PC-3 (cell line): ENCODE data around the gene DNAH10. TPM values are rescaled to one million over a fixed set of nuclear protein-coding genes. Genes with fewer than 3 reads are reported as not detected.

ENCODE experiments used
- ATAC-seq: fragments of 200-7000 bp; cut with Tn5 transposase; 2 replicates; pipeline ENCODE4 v1.9.1; 2020; ENCODE audit warnings: mild to moderate bottlenecking, moderate library complexity
- BruUV-seq: library from RNA; stranded (reverse); fragments of 400-500 nt; replicated peaks from 2 replicates; lab custom pipeline; 2021; lab: Mats Ljungman, UMichigan
- CTCF ChIA-PET: fragments of 300-600 bp; sonication (Branson Sonifier 250); formaldehyde crosslinking; loops from one replicate; lab custom pipeline; 2022; ENCODE audit warnings: antibody characterized with exemption; lab: Charles Lee
- POLR2A ChIA-PET: fragments of 300-600 bp; sonication (Branson Sonifier 250); formaldehyde crosslinking; loops from one replicate; lab custom pipeline; 2022; ENCODE audit warnings: antibody characterized with exemption; ENCODE audit not compliant: unreplicated experiment; lab: Charles Lee
- DNase-seq: peaks from one replicate; pipeline ENCODE4 v3.0.0-alpha.2; 2015
- H2AFZ ChIP-seq: fragments of 300-600 bp; sonication (generic); 2 replicates; pipeline ENCODE4 v1.6.0; 2016; ENCODE audit warnings: antibody characterized with exemption, low read length
- H3F3A ChIP-seq: fragments of 300-600 bp; sonication (generic); one replicate; pipeline ENCODE4 v1.6.0; 2017; ENCODE audit warnings: antibody characterized with exemption, low read length, control low read depth, mild to moderate bottlenecking; ENCODE audit not compliant: unreplicated experiment
- H3K27ac ChIP-seq: fragments of 300-600 bp; sonication (generic); 2 replicates; pipeline ENCODE4 v1.5.1; 2016; ENCODE audit warnings: mild to moderate bottlenecking, low read length
- H3K27me3 ChIP-seq: fragments of 300-600 bp; sonication (generic); 2 replicates; pipeline ENCODE4 v1.6.1; 2016; ENCODE audit warnings: low read length, mixed read lengths
- H3K36me3 ChIP-seq: fragments of 300-600 bp; sonication (generic); 2 replicates; pipeline ENCODE4 v1.6.1; 2016; ENCODE audit warnings: low read depth, mixed run types, low read length, mixed read lengths
- H3K4me1 ChIP-seq: fragments of 300-600 bp; sonication (generic); 2 replicates; pipeline ENCODE4 v1.5.1; 2016; ENCODE audit warnings: low read length; ENCODE audit not compliant: insufficient read depth
- H3K4me2 ChIP-seq: fragments of 300-600 bp; sonication (generic); 2 replicates; pipeline ENCODE4 v1.6.0; 2016; ENCODE audit warnings: low read length
- H3K4me3 ChIP-seq: fragments of 300-600 bp; sonication (generic); 2 replicates; pipeline ENCODE4 v1.5.1; 2016; ENCODE audit warnings: mild to moderate bottlenecking, low read length, mixed read lengths
- H3K79me2 ChIP-seq: fragments of 300-600 bp; sonication (generic); 2 replicates; pipeline ENCODE4 v1.6.1; 2017; ENCODE audit warnings: low read length, mixed read lengths
- H3K9ac ChIP-seq: fragments of 300-600 bp; sonication (generic); 2 replicates; pipeline ENCODE4 v1.6.0; 2016; ENCODE audit warnings: mild to moderate bottlenecking, low read length
- H3K9me2 ChIP-seq: fragments of 300-600 bp; sonication (generic); replicated peaks from 2 replicates; pipeline ENCODE4 v1.6.1; 2016; ENCODE audit warnings: mixed run types, low read length, mixed read lengths
- H3K9me3 ChIP-seq: fragments of 300-600 bp; sonication (generic); 2 replicates; pipeline ENCODE4 v1.6.1; 2016; ENCODE audit warnings: low read length, mixed read lengths
- H4K20me1 ChIP-seq: fragments of 300-600 bp; sonication (generic); 2 replicates; pipeline ENCODE4 v1.6.1; 2016; ENCODE audit warnings: low read length, mixed read lengths
- EZH2 ChIP-seq: fragments of 300-600 bp; sonication (generic); IDR thresholded peaks from one replicate; pipeline ENCODE4 v1.6.1; 2017; ENCODE audit warnings: antibody characterized with exemption, mild to moderate bottlenecking, low read length; ENCODE audit not compliant: unreplicated experiment
- EZH2phosphoT487 ChIP-seq: fragments of 300-600 bp; sonication (generic); IDR thresholded peaks from 2 replicates; pipeline ENCODE4 v1.6.1; 2018; ENCODE audit warnings: mild to moderate bottlenecking, antibody characterized with exemption, low read length, borderline replicate concordance
- intact Hi-C: fragments of 100-400 bp; cut with micrococcal nuclease; formaldehyde crosslinking; loops from 2 replicates; pipeline ENCODE4 v1.9.0; 2023
- total RNA-seq: library from RNA; depleted of rRNA; stranded (reverse); fragments of >200 nt; gene quantifications from 2 replicates; pipeline ENCODE4 v1.2.3, GENCODE V29; 2014
- TF ChIP-seq, protein P1 (sequence below): fragments of 300-600 bp; sonication (generic); conservative IDR thresholded peaks from 2 replicates; pipeline ENCODE4 v1.5.1; 2017; ENCODE audit warnings: antibody characterized with exemption, low read depth, mild to moderate bottlenecking, low read length

The DNAH10 gene
- total RNA-seq, 1 experiment from 2014 or later: 0.15 TPM

DNA sequence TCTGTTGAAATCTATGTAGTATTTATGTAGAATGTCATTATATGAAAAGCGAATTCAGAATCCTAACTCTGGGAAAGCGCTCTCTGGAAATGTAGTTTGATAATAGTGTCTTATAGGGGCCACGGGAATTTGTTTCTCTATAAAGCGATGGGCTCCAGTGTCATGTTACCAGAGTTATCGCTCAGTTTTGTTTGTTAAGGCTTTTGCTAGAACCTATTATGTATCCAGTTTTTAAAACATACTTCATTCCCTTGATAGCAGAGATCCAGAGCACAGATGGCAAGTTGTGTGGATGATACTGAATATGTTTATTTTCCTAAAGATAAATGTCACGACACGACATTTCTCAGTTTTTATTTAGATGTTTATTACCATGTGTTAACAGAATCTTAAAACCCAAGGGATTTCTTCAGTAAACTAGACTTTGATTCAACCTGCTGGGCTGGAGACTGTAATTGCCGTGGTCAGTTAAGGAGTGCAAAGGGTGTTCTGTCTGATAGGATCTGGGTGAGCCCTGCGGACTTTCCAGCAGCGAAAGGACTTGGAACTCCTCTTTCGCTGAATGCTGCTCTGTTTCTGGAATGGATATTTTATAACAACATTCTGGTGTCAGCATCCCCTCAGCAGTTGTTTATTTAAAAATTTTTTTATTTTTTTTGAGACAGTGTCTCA, 1.7 kb upstream of the DNAH10 start:
- no peak overlapping the region for H3K27ac ChIP-seq
- CTCF ChIA-PET: no interaction called here
- H3F3A ChIP-seq: no peaks in the 10 kb centered on the region
- no peaks in the 10 kb centered on the region for H4K20me1 ChIP-seq
- DNase-seq: no peak
- ATAC-seq: no peak
- 0 out of 2 replicates have a peak, but pooled peaks cover 4% of the 10 kb centered on the region for H3K36me3 ChIP-seq
- H3K4me1 ChIP-seq: no peaks in the 10 kb centered on the region
- no peak overlapping the region for H2AFZ ChIP-seq
- no peak overlapping the region for H3K4me3 ChIP-seq
- no peaks in the 10 kb centered on the region for H3K79me2 ChIP-seq
- H3K9ac ChIP-seq: no peak overlapping the region
- H3K4me2 ChIP-seq: no peak overlapping the region
- BruUV-seq: no TSS peak
- no peaks in the 10 kb centered on the region for H3K27me3 ChIP-seq
- no peaks in the 10 kb centered on the region for H3K9me3 ChIP-seq
- H3K9me2 ChIP-seq: no peaks in the 10 kb centered on the region
- TF ChIP-seq, protein P1, sequence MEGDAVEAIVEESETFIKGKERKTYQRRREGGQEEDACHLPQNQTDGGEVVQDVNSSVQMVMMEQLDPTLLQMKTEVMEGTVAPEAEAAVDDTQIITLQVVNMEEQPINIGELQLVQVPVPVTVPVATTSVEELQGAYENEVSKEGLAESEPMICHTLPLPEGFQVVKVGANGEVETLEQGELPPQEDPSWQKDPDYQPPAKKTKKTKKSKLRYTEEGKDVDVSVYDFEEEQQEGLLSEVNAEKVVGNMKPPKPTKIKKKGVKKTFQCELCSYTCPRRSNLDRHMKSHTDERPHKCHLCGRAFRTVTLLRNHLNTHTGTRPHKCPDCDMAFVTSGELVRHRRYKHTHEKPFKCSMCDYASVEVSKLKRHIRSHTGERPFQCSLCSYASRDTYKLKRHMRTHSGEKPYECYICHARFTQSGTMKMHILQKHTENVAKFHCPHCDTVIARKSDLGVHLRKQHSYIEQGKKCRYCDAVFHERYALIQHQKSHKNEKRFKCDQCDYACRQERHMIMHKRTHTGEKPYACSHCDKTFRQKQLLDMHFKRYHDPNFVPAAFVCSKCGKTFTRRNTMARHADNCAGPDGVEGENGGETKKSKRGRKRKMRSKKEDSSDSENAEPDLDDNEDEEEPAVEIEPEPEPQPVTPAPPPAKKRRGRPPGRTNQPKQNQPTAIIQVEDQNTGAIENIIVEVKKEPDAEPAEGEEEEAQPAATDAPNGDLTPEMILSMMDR: no peak
- no peak for TF ChIP-seq EZH2phosphoT487
- TF ChIP-seq EZH2: no peak
- POLR2A ChIA-PET: no interaction called here
- intact Hi-C loops: no loop called here

DNA sequence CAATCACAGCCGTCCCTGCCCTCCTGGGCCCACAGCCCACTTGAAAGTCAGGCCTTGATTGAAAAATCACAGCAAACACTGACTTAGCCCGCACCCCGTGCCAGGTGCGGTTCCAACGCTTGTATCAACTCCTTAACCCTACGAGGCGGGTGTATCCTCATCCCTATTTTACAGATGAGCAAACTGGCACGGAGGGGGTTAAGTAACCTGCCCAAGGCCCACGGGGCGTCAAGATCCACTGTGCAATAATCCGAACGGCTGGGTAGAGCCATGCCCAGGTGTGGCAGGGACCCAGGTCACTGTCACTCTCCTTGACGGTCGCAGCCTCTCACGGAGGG, 583 bp downstream of the DNAH10 start:
- H3K9ac ChIP-seq: no peak overlapping the region

DNA sequence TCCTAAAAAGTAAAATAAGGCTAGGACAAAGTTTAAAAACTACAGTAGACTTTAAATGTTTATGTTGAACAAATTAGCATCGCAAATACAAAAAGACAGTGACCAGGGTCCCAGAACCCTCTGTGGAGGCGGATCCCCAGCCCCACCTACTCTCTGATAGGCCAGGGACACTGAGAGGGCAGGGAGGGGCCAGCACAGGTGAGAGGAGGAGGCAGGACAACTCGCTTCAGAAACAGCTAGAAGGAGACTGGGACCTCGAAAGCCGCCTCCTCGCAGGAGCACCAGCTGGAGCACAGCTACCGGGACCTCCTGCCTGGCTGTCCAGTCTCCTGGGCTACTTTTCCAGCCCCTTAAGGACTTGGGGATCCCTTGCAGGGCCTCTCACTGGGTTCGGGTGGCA, 992 bp downstream of the DNAH10 start:
- TF ChIP-seq EZH2phosphoT487: no peak
- TF ChIP-seq, protein P1: no peak
- no peak for TF ChIP-seq EZH2
- H3K9me2 ChIP-seq: no peaks in the 10 kb centered on the region
- no peaks in the 10 kb centered on the region for H3K79me2 ChIP-seq
- no peak overlapping the region for H3K4me2 ChIP-seq
- DNase-seq (no peak), ATAC-seq (peak; percentile 31; the same call in 1 of the 2 replicates)
- POLR2A ChIA-PET: no interaction called here
- no peak overlapping the region for H2AFZ ChIP-seq
- H3K4me1 ChIP-seq: no peaks in the 10 kb centered on the region
- CTCF ChIA-PET: no interaction called here
- no peaks in the 10 kb centered on the region for H3F3A ChIP-seq
- H4K20me1 ChIP-seq: no peaks in the 10 kb centered on the region
- no peaks in the 10 kb centered on the region for H3K9me3 ChIP-seq
- intact Hi-C loops: no loop called here
- H3K36me3 ChIP-seq: 0 out of 2 replicates have a peak, but pooled peaks cover 2% of the 10 kb centered on the region
- no peaks in the 10 kb centered on the region for H3K27me3 ChIP-seq
- H3K27ac ChIP-seq: no peak overlapping the region
- H3K4me3 ChIP-seq: no peak overlapping the region
- H3K9ac ChIP-seq: no peak overlapping the region
- BruUV-seq: no TSS peak

More for the DNA sequence above, 583 bp downstream of the DNAH10 start:
- Histone ChIP-seq H3K27ac (no peak overlapping the region), H3K9me3 (no peaks in the 10 kb centered on the region), H2AFZ (no peak overlapping the region), H3K36me3 (0 out of 2 replicates have a peak, but pooled peaks cover 4% of the 10 kb centered on the region), H3K4me1 (no peaks in the 10 kb centered on the region), H3K27me3 (no peaks in the 10 kb centered on the region), H3K4me3 (no peak overlapping the region), H3K79me2 (no peaks in the 10 kb centered on the region), H3F3A (no peaks in the 10 kb centered on the region), H3K4me2 (no peak overlapping the region), H3K9me2 (no peaks in the 10 kb centered on the region), H4K20me1 (no peaks in the 10 kb centered on the region)
- intact Hi-C loops: no loop called here
- BruUV-seq: no TSS peak
- ChIA-PET CTCF (no interaction called here), POLR2A (no interaction called here)
- DNase-seq (no peak), ATAC-seq (no peak)
- TF ChIP-seq EZH2: no peak
- no peak for TF ChIP-seq EZH2phosphoT487
